ENCODE results near the gene DLG5. TPM values are rescaled to one million over a fixed set of nuclear protein-coding genes. Genes with fewer than 3 reads are reported as not detected.

The DLG5 gene
- total RNA-seq, 2 donors from 2014 or later, result 3.2 to 6.5 TPM

- Mint-ChIP-seq H3K27me3 (ENCODE audit: low read depth) (no peaks in the 10 kb centered on the region), H3K9me3 (no peaks in the 10 kb centered on the region), H3K4me3 (no peak overlapping the region), H3K4me1 (ENCODE audit: low read depth) (no peaks in the 10 kb centered on the region), H3K36me3 (ENCODE audit: insufficient read depth in 2 of 2) (no peaks in the 10 kb centered on the region), H3K27ac (no peak overlapping the region)
- ATAC-seq (replicated peaks in 1 of 2) (no peak), DNase-seq (no peak)
Measured at GRCh38 chr10:77859200-77859864, 67.2 kb downstream of the DLG5 start.

GRCh38 chr10:77857272-77857671 is 69.3 kb downstream of the DLG5 start:
- Mint-ChIP-seq H3K9me3 (no peaks in the 10 kb centered on the region), H3K27ac (no peak overlapping the region), H3K36me3 (ENCODE audit: insufficient read depth in 2 of 2) (no peaks in the 10 kb centered on the region), H3K27me3 (ENCODE audit: low read depth) (no peaks in the 10 kb centered on the region), H3K4me3 (no peak overlapping the region), H3K4me1 (ENCODE audit: low read depth) (no peaks in the 10 kb centered on the region)
- ATAC-seq (replicated peaks in 1 of 2) (no peak), DNase-seq (no peak)

GRCh38 chr10:77856566-77856965 is 70.0 kb downstream of the DLG5 start:
- ATAC-seq (replicated peaks in 1 of 2) (no peak), DNase-seq (no peak)
- Mint-ChIP-seq H3K4me3 (no peak overlapping the region), H3K36me3 (ENCODE audit: insufficient read depth in 2 of 2) (no peaks in the 10 kb centered on the region), H3K9me3 (no peaks in the 10 kb centered on the region), H3K4me1 (ENCODE audit: low read depth) (no peaks in the 10 kb centered on the region), H3K27me3 (ENCODE audit: low read depth) (no peaks in the 10 kb centered on the region), H3K27ac (no peak overlapping the region)

- no peak overlapping the region for H3K4me3 Mint-ChIP-seq
Measured at GRCh38 chr10:77855404-77856155, 71.0 kb downstream of the DLG5 start.

GRCh38 chr10:77854115-77854514 is 72.4 kb downstream of the DLG5 start:
- Mint-ChIP-seq H3K27me3 (ENCODE audit: low read depth) (no peaks in the 10 kb centered on the region), H3K9me3 (no peaks in the 10 kb centered on the region), H3K27ac (no peak overlapping the region), H3K4me3 (no peak overlapping the region), H3K36me3 (ENCODE audit: insufficient read depth in 2 of 2) (no peaks in the 10 kb centered on the region), H3K4me1 (ENCODE audit: low read depth) (no peaks in the 10 kb centered on the region)
- no peak for ATAC-seq (replicated peaks in 1 of 2)
- no peak for DNase-seq

More at GRCh38 chr10:77855404-77856155, 71.0 kb downstream of the DLG5 start:
- DNase-seq, result no peak
- no peaks in the 10 kb centered on the region for H3K4me1 Mint-ChIP-seq (ENCODE audit: low read depth)
- no peaks in the 10 kb centered on the region for H3K9me3 Mint-ChIP-seq
- no peak overlapping the region for H3K27ac Mint-ChIP-seq
- no peaks in the 10 kb centered on the region for H3K36me3 Mint-ChIP-seq (ENCODE audit: insufficient read depth in 2 of 2)
- no peak for ATAC-seq (replicated peaks in 1 of 2)
- H3K27me3 Mint-ChIP-seq (ENCODE audit: low read depth), result no peaks in the 10 kb centered on the region

- no peak for DNase-seq
- no peak overlapping the region for H3K27ac Mint-ChIP-seq
Measured at GRCh38 chr10:77853256-77853655, 73.3 kb downstream of the DLG5 start.

GRCh38 chr10:77850620-77851231 is 75.8 kb downstream of the DLG5 start:
- no peak overlapping the region for H3K4me3 Mint-ChIP-seq
- no peak for ATAC-seq (replicated peaks in 1 of 2)

More at GRCh38 chr10:77853256-77853655, 73.3 kb downstream of the DLG5 start:
- H3K27me3 Mint-ChIP-seq (ENCODE audit: low read depth), result no peaks in the 10 kb centered on the region
- H3K9me3 Mint-ChIP-seq, result no peaks in the 10 kb centered on the region
- ATAC-seq (replicated peaks in 1 of 2), result no peak
- no peak overlapping the region for H3K4me3 Mint-ChIP-seq
- no peaks in the 10 kb centered on the region for H3K4me1 Mint-ChIP-seq (ENCODE audit: low read depth)
- H3K36me3 Mint-ChIP-seq (ENCODE audit: insufficient read depth in 2 of 2), result no peaks in the 10 kb centered on the region

GRCh38 chr10:77849039-77849664 is 77.4 kb downstream of the DLG5 start:
- DNase-seq, result peak; percentile 8 to 44
- no peaks in the 10 kb centered on the region for H3K9me3 Mint-ChIP-seq
- H3K4me1 Mint-ChIP-seq (ENCODE audit: low read depth), result no peaks in the 10 kb centered on the region
- no peak overlapping the region for H3K27ac Mint-ChIP-seq
- no peaks in the 10 kb centered on the region for H3K27me3 Mint-ChIP-seq (ENCODE audit: low read depth)
- ATAC-seq (replicated peaks in 1 of 2), result peak in 1 of 2 donors; percentile 69
- no peaks in the 10 kb centered on the region for H3K36me3 Mint-ChIP-seq (ENCODE audit: insufficient read depth in 2 of 2)
- H3K4me3 Mint-ChIP-seq, result no peak overlapping the region

More at GRCh38 chr10:77850620-77851231, 75.8 kb downstream of the DLG5 start:
- Mint-ChIP-seq H3K4me1 (ENCODE audit: low read depth) (no peaks in the 10 kb centered on the region), H3K27me3 (ENCODE audit: low read depth) (no peaks in the 10 kb centered on the region), H3K27ac (no peak overlapping the region), H3K9me3 (no peaks in the 10 kb centered on the region), H3K36me3 (ENCODE audit: insufficient read depth in 2 of 2) (no peaks in the 10 kb centered on the region)
- no peak for DNase-seq

- Mint-ChIP-seq H3K27ac (no peak overlapping the region), H3K4me3 (no peak overlapping the region), H3K27me3 (ENCODE audit: low read depth) (no peaks in the 10 kb centered on the region), H3K9me3 (no peaks in the 10 kb centered on the region), H3K36me3 (ENCODE audit: insufficient read depth in 2 of 2) (no peaks in the 10 kb centered on the region), H3K4me1 (ENCODE audit: low read depth) (no peaks in the 10 kb centered on the region)
- DNase-seq, result peak; percentile 64 to 77
- peak; percentile 60 to 67 for ATAC-seq (replicated peaks in 1 of 2)
Measured at GRCh38 chr10:77846718-77847311, 79.7 kb downstream of the DLG5 start.

GRCh38 chr10:77845451-77845850 is 81.1 kb downstream of the DLG5 start:
- H3K27ac Mint-ChIP-seq, result no peak overlapping the region
- ATAC-seq (replicated peaks in 1 of 2) (no peak), DNase-seq (no peak)
- H3K4me1 Mint-ChIP-seq (ENCODE audit: low read depth), result no peaks in the 10 kb centered on the region
- no peaks in the 10 kb centered on the region for H3K27me3 Mint-ChIP-seq (ENCODE audit: low read depth)
- no peaks in the 10 kb centered on the region for H3K36me3 Mint-ChIP-seq (ENCODE audit: insufficient read depth in 2 of 2)
- H3K4me3 Mint-ChIP-seq, result no peak overlapping the region
- no peaks in the 10 kb centered on the region for H3K9me3 Mint-ChIP-seq

- peak overlapping the region; percentile 55 for H3K27ac Mint-ChIP-seq
- ATAC-seq (replicated peaks in 1 of 2), result no peak
- no peaks in the 10 kb centered on the region for H3K9me3 Mint-ChIP-seq
- H3K36me3 Mint-ChIP-seq (ENCODE audit: insufficient read depth in 2 of 2), result no peaks in the 10 kb centered on the region
- H3K4me3 Mint-ChIP-seq, result no peak overlapping the region
- H3K4me1 Mint-ChIP-seq (ENCODE audit: low read depth), result no peaks in the 10 kb centered on the region
- DNase-seq, result no peak
- no peaks in the 10 kb centered on the region for H3K27me3 Mint-ChIP-seq (ENCODE audit: low read depth)
Measured at GRCh38 chr10:77844713-77845445, 81.7 kb downstream of the DLG5 start.

GRCh38 chr10:77844177-77844576 is 82.4 kb downstream of the DLG5 start:
- Mint-ChIP-seq H3K27ac (no peak overlapping the region), H3K4me3 (no peak overlapping the region), H3K9me3 (no peaks in the 10 kb centered on the region), H3K4me1 (ENCODE audit: low read depth) (no peaks in the 10 kb centered on the region), H3K36me3 (ENCODE audit: insufficient read depth in 2 of 2) (no peaks in the 10 kb centered on the region), H3K27me3 (ENCODE audit: low read depth) (no peaks in the 10 kb centered on the region)
- DNase-seq (no peak), ATAC-seq (replicated peaks in 1 of 2) (no peak)

Measured in activated T-cell treated with anti-CD3 and anti-CD28 coated beads, Interleukin-2, amount 50 U/mL, for 72 hours (primary cell).